Measurements from ENCODE around the gene ARL15.

Gene ARL15

GRCh38 chr5:54017580-54017979, 292.8 kb downstream of the ARL15 start:
- Histone ChIP-seq H3K4me1 (ENCODE audit: control extremely low read depth in 1 of 4, control insufficient read depth in 4 of 4, insufficient read depth in 4 of 4, low read length in 3 of 4) (peaks cover 0 to 14% (median 13%) of the 10 kb centered on the region in 4 experiments), H3K4me3 (ENCODE audit: control insufficient read depth in 1 of 7, extremely low read depth in 1 of 7, insufficient read depth in 4 of 7, low read depth in 2 of 7, low read length in 6 of 7) (no peak overlapping the region), H3K36me3 (ENCODE audit: control insufficient read depth in 4 of 4, insufficient read depth in 4 of 4, low read length in 3 of 4) (no peaks in the 10 kb centered on the region), H3K9me3 (ENCODE audit: control extremely low read depth in 1 of 5, control insufficient read depth in 4 of 5, insufficient read depth in 2 of 5, low read depth in 1 of 5, low read length in 4 of 5) (peaks cover 0 to 9% (median 3%) of the 10 kb centered on the region in 5 experiments), H3K27me3 (replicated peaks in 2 of 5; ENCODE audit: control insufficient read depth in 4 of 5, insufficient read depth in 5 of 5, low read length in 4 of 5) (no peaks in the 10 kb centered on the region), H3K27ac (ENCODE audit: insufficient read depth in 1 of 2, low read depth in 1 of 2, low read length in 2 of 2, poor library complexity in 1 of 2, severe bottlenecking in 2 of 2) (no peak overlapping the region)
- POLR2A ChIA-PET, result no interaction called here
- no CpG with 5 or more reads among the region's 2 CpGs for WGBS (ENCODE audit: insufficient coverage)
- DNase-seq, result no peak
- CTCF ChIA-PET, result no interaction called here

- Histone ChIP-seq H3K9me3 (ENCODE audit: control extremely low read depth in 1 of 5, control insufficient read depth in 4 of 5, insufficient read depth in 2 of 5, low read depth in 1 of 5, low read length in 4 of 5) (peaks cover 0 to 9% (median 3%) of the 10 kb centered on the region in 5 experiments), H3K27ac (ENCODE audit: insufficient read depth in 1 of 2, low read depth in 1 of 2, low read length in 2 of 2, poor library complexity in 1 of 2, severe bottlenecking in 2 of 2) (no peak overlapping the region), H3K27me3 (replicated peaks in 2 of 5; ENCODE audit: control insufficient read depth in 4 of 5, insufficient read depth in 5 of 5, low read length in 4 of 5) (no peaks in the 10 kb centered on the region), H3K4me1 (ENCODE audit: control extremely low read depth in 1 of 4, control insufficient read depth in 4 of 4, insufficient read depth in 4 of 4, low read length in 3 of 4) (no peaks in the 10 kb centered on the region), H3K36me3 (ENCODE audit: control insufficient read depth in 4 of 4, insufficient read depth in 4 of 4, low read length in 3 of 4) (no peaks in the 10 kb centered on the region), H3K4me3 (ENCODE audit: control insufficient read depth in 1 of 7, extremely low read depth in 1 of 7, insufficient read depth in 4 of 7, low read depth in 2 of 7, low read length in 6 of 7) (no peak overlapping the region)
- ChIA-PET POLR2A (no interaction called here), CTCF (no interaction called here)
- DNase-seq, result peak in 2 of 3 donors; percentile 40 to 43
Observed at GRCh38 chr5:54013556-54014194, 296.7 kb downstream of the ARL15 start.

- Histone ChIP-seq H3K4me3 (ENCODE audit: control insufficient read depth in 1 of 7, extremely low read depth in 1 of 7, insufficient read depth in 4 of 7, low read depth in 2 of 7, low read length in 6 of 7) (no peak overlapping the region), H3K27ac (ENCODE audit: insufficient read depth in 1 of 2, low read depth in 1 of 2, low read length in 2 of 2, poor library complexity in 1 of 2, severe bottlenecking in 2 of 2) (no peak overlapping the region), H3K36me3 (ENCODE audit: control insufficient read depth in 4 of 4, insufficient read depth in 4 of 4, low read length in 3 of 4) (no peaks in the 10 kb centered on the region), H3K4me1 (ENCODE audit: control extremely low read depth in 1 of 4, control insufficient read depth in 4 of 4, insufficient read depth in 4 of 4, low read length in 3 of 4) (peaks cover 0 to 4% (median 0%) of the 10 kb centered on the region in 4 experiments), H3K27me3 (replicated peaks in 2 of 5; ENCODE audit: control insufficient read depth in 4 of 5, insufficient read depth in 5 of 5, low read length in 4 of 5) (no peaks in the 10 kb centered on the region), H3K9me3 (ENCODE audit: control extremely low read depth in 1 of 5, control insufficient read depth in 4 of 5, insufficient read depth in 2 of 5, low read depth in 1 of 5, low read length in 4 of 5) (peaks cover 0 to 9% (median 3%) of the 10 kb centered on the region in 5 experiments)
- ChIA-PET POLR2A (no interaction called here), CTCF (no interaction called here)
- no peak for DNase-seq
- no CpG with 5 or more reads among the region's 2 CpGs for WGBS (ENCODE audit: insufficient coverage)
Observed at GRCh38 chr5:54009828-54010227, 300.5 kb downstream of the ARL15 start.

GRCh38 chr5:54009357-54009756, 301.0 kb downstream of the ARL15 start:
- H3K4me3 ChIP-seq (ENCODE audit: control insufficient read depth in 1 of 7, extremely low read depth in 1 of 7, insufficient read depth in 4 of 7, low read depth in 2 of 7, low read length in 6 of 7), result no peak overlapping the region
- H3K4me1 ChIP-seq (ENCODE audit: control extremely low read depth in 1 of 4, control insufficient read depth in 4 of 4, insufficient read depth in 4 of 4, low read length in 3 of 4), result peaks cover 0 to 4% (median 0%) of the 10 kb centered on the region in 4 experiments
- no peaks in the 10 kb centered on the region for H3K27me3 ChIP-seq (replicated peaks in 2 of 5; ENCODE audit: control insufficient read depth in 4 of 5, insufficient read depth in 5 of 5, low read length in 4 of 5)
- WGBS (ENCODE audit: insufficient coverage), result no CpG with 5 or more reads among the region's 1 CpG
- no peak overlapping the region for H3K27ac ChIP-seq (ENCODE audit: insufficient read depth in 1 of 2, low read depth in 1 of 2, low read length in 2 of 2, poor library complexity in 1 of 2, severe bottlenecking in 2 of 2)
- no peak for DNase-seq
- ChIA-PET CTCF (no interaction called here), POLR2A (no interaction called here)
- no peaks in the 10 kb centered on the region for H3K36me3 ChIP-seq (ENCODE audit: control insufficient read depth in 4 of 4, insufficient read depth in 4 of 4, low read length in 3 of 4)
- peaks cover 0 to 7% (median 3%) of the 10 kb centered on the region in 5 experiments for H3K9me3 ChIP-seq (ENCODE audit: control extremely low read depth in 1 of 5, control insufficient read depth in 4 of 5, insufficient read depth in 2 of 5, low read depth in 1 of 5, low read length in 4 of 5)

GRCh38 chr5:54007827-54008777, 302.3 kb downstream of the ARL15 start:
- ChIA-PET POLR2A (no interaction called here), CTCF (interaction anchor here (1.4 kb wide), 1 partner anchor 23 kb away, joined by 3 read pairs; no protein-coding TSS in a partner anchor)
- no peaks in the 10 kb centered on the region for H3K36me3 ChIP-seq (ENCODE audit: control insufficient read depth in 4 of 4, insufficient read depth in 4 of 4, low read length in 3 of 4)
- peaks cover 0 to 4% (median 0%) of the 10 kb centered on the region in 4 experiments for H3K4me1 ChIP-seq (ENCODE audit: control extremely low read depth in 1 of 4, control insufficient read depth in 4 of 4, insufficient read depth in 4 of 4, low read length in 3 of 4)
- DNase-seq, result peak in 2 of 3 donors; percentile 10 to 26
- H3K27ac ChIP-seq (ENCODE audit: insufficient read depth in 1 of 2, low read depth in 1 of 2, low read length in 2 of 2, poor library complexity in 1 of 2, severe bottlenecking in 2 of 2), result no peak overlapping the region
- no peak overlapping the region for H3K4me3 ChIP-seq (ENCODE audit: control insufficient read depth in 1 of 7, extremely low read depth in 1 of 7, insufficient read depth in 4 of 7, low read depth in 2 of 7, low read length in 6 of 7)
- no peaks in the 10 kb centered on the region for H3K27me3 ChIP-seq (replicated peaks in 2 of 5; ENCODE audit: control insufficient read depth in 4 of 5, insufficient read depth in 5 of 5, low read length in 4 of 5)
- no peaks in the 10 kb centered on the region for H3K9me3 ChIP-seq (ENCODE audit: control extremely low read depth in 1 of 5, control insufficient read depth in 4 of 5, insufficient read depth in 2 of 5, low read depth in 1 of 5, low read length in 4 of 5)
- WGBS (ENCODE audit: insufficient coverage), result 96% methylated on average over 5 of the region's 6 CpGs

- ChIA-PET CTCF (no interaction called here), POLR2A (no interaction called here)
- 100% methylated on average over 2 of the region's 3 CpGs for WGBS (ENCODE audit: insufficient coverage)
- H3K9me3 ChIP-seq (ENCODE audit: control extremely low read depth in 1 of 5, control insufficient read depth in 4 of 5, insufficient read depth in 2 of 5, low read depth in 1 of 5, low read length in 4 of 5), result no peaks in the 10 kb centered on the region
- no peak for DNase-seq
- no peak overlapping the region for H3K27ac ChIP-seq (ENCODE audit: insufficient read depth in 1 of 2, low read depth in 1 of 2, low read length in 2 of 2, poor library complexity in 1 of 2, severe bottlenecking in 2 of 2)
- H3K4me1 ChIP-seq (ENCODE audit: control extremely low read depth in 1 of 4, control insufficient read depth in 4 of 4, insufficient read depth in 4 of 4, low read length in 3 of 4), result peaks cover 0 to 4% (median 0%) of the 10 kb centered on the region in 4 experiments
- H3K27me3 ChIP-seq (replicated peaks in 2 of 5; ENCODE audit: control insufficient read depth in 4 of 5, insufficient read depth in 5 of 5, low read length in 4 of 5), result no peaks in the 10 kb centered on the region
- no peaks in the 10 kb centered on the region for H3K36me3 ChIP-seq (ENCODE audit: control insufficient read depth in 4 of 4, insufficient read depth in 4 of 4, low read length in 3 of 4)
- H3K4me3 ChIP-seq (ENCODE audit: control insufficient read depth in 1 of 7, extremely low read depth in 1 of 7, insufficient read depth in 4 of 7, low read depth in 2 of 7, low read length in 6 of 7), result no peak overlapping the region
Observed at GRCh38 chr5:54004697-54005096, 305.7 kb downstream of the ARL15 start.

- Histone ChIP-seq H3K36me3 (ENCODE audit: control insufficient read depth in 4 of 4, insufficient read depth in 4 of 4, low read length in 3 of 4) (no peaks in the 10 kb centered on the region), H3K27me3 (replicated peaks in 2 of 5; ENCODE audit: control insufficient read depth in 4 of 5, insufficient read depth in 5 of 5, low read length in 4 of 5) (no peaks in the 10 kb centered on the region), H3K4me1 (ENCODE audit: control extremely low read depth in 1 of 4, control insufficient read depth in 4 of 4, insufficient read depth in 4 of 4, low read length in 3 of 4) (peaks cover 0 to 4% (median 0%) of the 10 kb centered on the region in 4 experiments), H3K27ac (ENCODE audit: insufficient read depth in 1 of 2, low read depth in 1 of 2, low read length in 2 of 2, poor library complexity in 1 of 2, severe bottlenecking in 2 of 2) (no peak overlapping the region), H3K9me3 (ENCODE audit: control extremely low read depth in 1 of 5, control insufficient read depth in 4 of 5, insufficient read depth in 2 of 5, low read depth in 1 of 5, low read length in 4 of 5) (no peaks in the 10 kb centered on the region), H3K4me3 (ENCODE audit: control insufficient read depth in 1 of 7, extremely low read depth in 1 of 7, insufficient read depth in 4 of 7, low read depth in 2 of 7, low read length in 6 of 7) (no peak overlapping the region)
- 100% methylated on average over 1 of the region's 1 CpG for WGBS (ENCODE audit: insufficient coverage)
- ChIA-PET CTCF (no interaction called here), POLR2A (no interaction called here)
- no peak for DNase-seq
Observed at GRCh38 chr5:54002779-54003178, 307.6 kb downstream of the ARL15 start.
